Measurements from ENCODE around the gene TUBG2. TPM values are rescaled to one million over a fixed set of nuclear protein-coding genes. Genes with fewer than 3 reads are reported as not detected.

Gene TUBG2
- total RNA-seq, 2 experiments from 2014 or later, result 10.4 to 23.4 TPM

GRCh38 chr17:42685831-42686230 is 26.7 kb downstream of the TUBG2 start:
- TF ChIP-seq EZH2phosphoT487 (IDR thresholded peaks at IDR 0.05; ENCODE audit: borderline replicate concordance, low read depth, low read length) (no peak), CTCF (conservative IDR thresholded peaks at IDR 0.05; ENCODE audit: low read length) (no peak)
- H3K9me2 ChIP-seq (ENCODE audit: insufficient read depth, low read length), result no peaks in the 10 kb centered on the region
- H3K27ac ChIP-seq (ENCODE audit: low read depth, low read length, poor library complexity, severe bottlenecking), result no peak overlapping the region
- H4K20me1 ChIP-seq (ENCODE audit: insufficient read depth, low read length), result no peaks in the 10 kb centered on the region
- ChIA-PET CTCF (ENCODE audit: unreplicated experiment) (no interaction called here), POLR2A (no interaction called here)
- intact Hi-C loops (cut with micrococcal nuclease; ENCODE audit: unreplicated experiment), result no loop called here
- H3K4me1 ChIP-seq (ENCODE audit: insufficient read depth, low read length, poor library complexity, severe bottlenecking), result peaks cover 14% of the 10 kb centered on the region
- no peak overlapping the region for H3K4me3 ChIP-seq (ENCODE audit: low read depth, low read length, poor library complexity, severe bottlenecking)
- DNase-seq (ENCODE audit: low spot score), result no peak
- no peaks in the 10 kb centered on the region for H3K9me3 ChIP-seq (ENCODE audit: low read length)
- H3K4me2 ChIP-seq (ENCODE audit: low read length), result no peak overlapping the region
- no TSS peak for BruUV-seq (replicated peaks)
- no peaks in the 10 kb centered on the region for H3K79me2 ChIP-seq (ENCODE audit: insufficient read depth, low read depth, low read length)
- no peaks in the 10 kb centered on the region for H3K36me3 ChIP-seq (ENCODE audit: insufficient read depth, low read length)
- no peak overlapping the region for H2AFZ ChIP-seq (ENCODE audit: low read length)

- Histone ChIP-seq H3K4me2 (ENCODE audit: low read length) (no peak overlapping the region), H3K4me3 (ENCODE audit: low read depth, low read length, poor library complexity, severe bottlenecking) (no peak overlapping the region), H4K20me1 (ENCODE audit: insufficient read depth, low read length) (no peaks in the 10 kb centered on the region), H3K79me2 (ENCODE audit: insufficient read depth, low read depth, low read length) (no peaks in the 10 kb centered on the region), H3K27ac (ENCODE audit: low read depth, low read length, poor library complexity, severe bottlenecking) (no peak overlapping the region), H3K4me1 (ENCODE audit: insufficient read depth, low read length, poor library complexity, severe bottlenecking) (peaks cover 8% of the 10 kb centered on the region), H3K9me2 (ENCODE audit: insufficient read depth, low read length) (no peaks in the 10 kb centered on the region), H3K9me3 (ENCODE audit: low read length) (no peaks in the 10 kb centered on the region), H2AFZ (ENCODE audit: low read length) (no peak overlapping the region), H3K36me3 (ENCODE audit: insufficient read depth, low read length) (no peaks in the 10 kb centered on the region)
- POLR2A ChIA-PET, result no interaction called here
- no peak for DNase-seq (ENCODE audit: low spot score)
- intact Hi-C loops (cut with micrococcal nuclease; ENCODE audit: unreplicated experiment), result no loop called here
- TF ChIP-seq CTCF (conservative IDR thresholded peaks at IDR 0.05; ENCODE audit: low read length), result no peak
- TF ChIP-seq EZH2phosphoT487 (IDR thresholded peaks at IDR 0.05; ENCODE audit: borderline replicate concordance, low read depth, low read length), result no peak
- BruUV-seq (replicated peaks), result no TSS peak
- CTCF ChIA-PET (ENCODE audit: unreplicated experiment), result no interaction called here
Observed at GRCh38 chr17:42686520-42687128, 27.5 kb downstream of the TUBG2 start.

DNA sequence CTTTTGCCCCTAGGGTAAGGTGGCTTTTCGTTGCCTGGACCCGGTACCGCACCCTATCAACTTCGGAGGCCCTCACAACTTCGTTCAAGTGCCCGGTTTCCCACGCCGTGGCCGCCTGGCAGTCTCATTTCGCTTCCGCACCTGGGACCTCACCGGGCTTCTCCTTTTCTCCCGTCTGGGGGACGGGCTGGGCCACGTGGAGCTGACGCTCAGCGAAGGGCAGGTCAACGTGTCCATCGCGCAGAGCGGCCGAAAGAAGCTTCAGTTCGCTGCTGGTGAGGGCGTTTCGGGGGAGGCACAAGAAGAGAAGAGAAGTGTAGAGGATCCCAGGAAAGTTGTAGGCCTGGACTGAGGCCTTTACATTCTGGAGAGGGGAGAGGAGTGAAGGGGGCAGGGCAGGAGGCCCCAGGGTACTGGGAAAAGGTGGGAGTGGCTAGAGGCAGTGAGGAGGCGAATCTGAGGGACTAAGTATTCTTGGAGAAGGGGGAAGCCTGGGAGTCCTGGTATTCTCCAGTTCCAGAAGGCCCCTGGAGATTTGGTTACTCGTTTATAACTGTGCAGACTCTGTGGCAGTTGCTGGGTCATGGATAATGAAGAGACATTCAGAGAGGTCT is 28.7 kb downstream of the TUBG2 start:
- no peaks in the 10 kb centered on the region for H3K9me3 ChIP-seq (ENCODE audit: low read length)
- no peak overlapping the region for H3K4me2 ChIP-seq (ENCODE audit: low read length)
- DNase-seq (ENCODE audit: low spot score), result no peak
- no peak overlapping the region for H2AFZ ChIP-seq (ENCODE audit: low read length)
- ChIA-PET POLR2A (no interaction called here), CTCF (ENCODE audit: unreplicated experiment) (no interaction called here)
- no peak overlapping the region for H3K27ac ChIP-seq (ENCODE audit: low read depth, low read length, poor library complexity, severe bottlenecking)
- intact Hi-C loops (cut with micrococcal nuclease; ENCODE audit: unreplicated experiment), result no loop called here
- no peaks in the 10 kb centered on the region for H3K4me1 ChIP-seq (ENCODE audit: insufficient read depth, low read length, poor library complexity, severe bottlenecking)
- TF ChIP-seq CTCF (conservative IDR thresholded peaks at IDR 0.05; ENCODE audit: low read length) (no peak), EZH2phosphoT487 (IDR thresholded peaks at IDR 0.05; ENCODE audit: borderline replicate concordance, low read depth, low read length) (no peak)
- H3K36me3 ChIP-seq (ENCODE audit: insufficient read depth, low read length), result no peaks in the 10 kb centered on the region
- no peak overlapping the region for H3K4me3 ChIP-seq (ENCODE audit: low read depth, low read length, poor library complexity, severe bottlenecking)
- H4K20me1 ChIP-seq (ENCODE audit: insufficient read depth, low read length), result no peaks in the 10 kb centered on the region
- H3K9me2 ChIP-seq (ENCODE audit: insufficient read depth, low read length), result no peaks in the 10 kb centered on the region
- H3K79me2 ChIP-seq (ENCODE audit: insufficient read depth, low read depth, low read length), result no peaks in the 10 kb centered on the region
- BruUV-seq (replicated peaks), result no TSS peak

Measured in OCI-LY7 (cell line).